Endothelial cell of umbilical vein (primary cell): ENCODE data around the gene NUDT6. TPM values are rescaled to one million over a fixed set of nuclear protein-coding genes. Genes with fewer than 3 reads are reported as not detected.
A peak's percentile ranks its signal among the peaks of the same experiment; 100 is the strongest.

Experiments
- BruUV-seq: library from RNA; stranded (reverse); fragments of 400-500 nt; replicated peaks from 2 replicates; lab custom pipeline; 2021; lab: Mats Ljungman, UMichigan
- CTCF ChIA-PET: fragments of 300-600, 350-600 bp; sonication (Branson Sonifier 250); formaldehyde crosslinking; loops from one replicate; lab custom pipeline; 2021; ENCODE audit warnings: antibody characterized with exemption, inconsistent platforms; lab: Charles Lee
- POLR2A ChIA-PET: fragments of 300-600, 350-600 bp; sonication (Branson Sonifier 250); formaldehyde crosslinking; loops from one replicate; lab custom pipeline; 2021; ENCODE audit warnings: antibody characterized with exemption, inconsistent platforms; lab: Charles Lee
- DNase-seq: peaks from one replicate; pipeline ENCODE4 v3.0.0-alpha.2; 2011; ENCODE audit warnings: low read depth, low spot score
- FAIRE-seq: peaks from 2 replicates; lab custom pipeline; 2011; peaks lifted over from hg19 to GRCh38; lab: Jason Lieb, UNC
- H2AFZ ChIP-seq: 2 replicates; pipeline ENCODE4 v1.6.0; 2012; ENCODE audit warnings: low read depth, low read length, control low read depth, inconsistent platforms
- H3K27ac ChIP-seq: 2 replicates; pipeline ENCODE4 v1.5.1; 2011; ENCODE audit warnings: low read depth, mild to moderate bottlenecking, control low read depth, low read length, moderate library complexity; ENCODE audit not compliant: insufficient read depth
- H3K27me3 ChIP-seq, 2 experiments: 2 replicates each; pipeline versions ENCODE4 v1.6.0 to v1.6.1; 2011; ENCODE audit warnings: low read length in 2 of 2, mixed read lengths in 1 of 2; ENCODE audit not compliant: control insufficient read depth in 2 of 2, insufficient read depth in 2 of 2
- H3K36me3 ChIP-seq, 2 experiments: 2 replicates in 1 of 2; 3 replicates in 1 of 2; pipeline ENCODE4 v1.5.1; 2011; ENCODE audit warnings: low read length in 2 of 2, mild to moderate bottlenecking in 1 of 2, moderate library complexity in 1 of 2; ENCODE audit not compliant: control insufficient read depth in 2 of 2, insufficient read depth in 2 of 2; ENCODE audit errors: extremely low read depth in 1 of 2
- H3K4me1 ChIP-seq: 3 replicates; pipeline ENCODE4 v1.5.1; 2011; ENCODE audit warnings: mild to moderate bottlenecking, low read length; ENCODE audit not compliant: control insufficient read depth, insufficient read depth; ENCODE audit errors: extremely low read depth
- H3K4me2 ChIP-seq: 2 replicates; pipeline ENCODE4 v1.6.1; 2011; ENCODE audit warnings: low read length, control low read depth, mixed read lengths; ENCODE audit not compliant: insufficient read depth
- H3K4me3 ChIP-seq, 3 experiments: fragments of 200-600 bp in 1 of 3; sonication (generic), shearing (Covaris generic) in 1 of 3; replicated peaks in 1 of 3; 2 replicates each; pipeline ENCODE4 v1.5.1; 2011 to 2016; ENCODE audit warnings: control low read depth in 3 of 3, low read length in 3 of 3, mild to moderate bottlenecking in 2 of 3, inconsistent platforms in 1 of 3, low read depth in 1 of 3, moderate library complexity in 1 of 3; ENCODE audit not compliant: insufficient read depth in 1 of 3
- H3K79me2 ChIP-seq: 2 replicates; pipeline ENCODE4 v1.6.0; 2012; ENCODE audit warnings: low read length, inconsistent platforms; ENCODE audit not compliant: control insufficient read depth, insufficient read depth
- H3K9ac ChIP-seq: replicated peaks from 2 replicates; pipeline ENCODE3; 2011; ENCODE audit warnings: low read length, control low read depth; ENCODE audit not compliant: insufficient read depth; ENCODE audit errors: extremely low read depth
- H3K9me1 ChIP-seq: replicated peaks from 3 replicates; pipeline ENCODE4 v1.6.0; 2011; ENCODE audit warnings: mild to moderate bottlenecking, low read length; ENCODE audit not compliant: control insufficient read depth, insufficient read depth; ENCODE audit errors: extremely low read depth
- H3K9me3 ChIP-seq: replicated peaks from 2 replicates; pipeline ENCODE4 v1.5.1; 2012; ENCODE audit warnings: low read length, inconsistent platforms; ENCODE audit not compliant: control insufficient read depth, insufficient read depth
- H4K20me1 ChIP-seq: replicated peaks from 2 replicates; pipeline ENCODE3; 2011; ENCODE audit warnings: mild to moderate bottlenecking, low read length; ENCODE audit not compliant: control insufficient read depth, insufficient read depth; ENCODE audit errors: extremely low read depth
- CTCF ChIP-seq, 2 donors: IDR thresholded peaks; 1 replicate in 1 of 2; 2 replicates in 1 of 2; pipeline ENCODE4 v1.5.1; 2011; ENCODE audit warnings: low read length in 2 of 2, mild to moderate bottlenecking in 2 of 2, moderate library complexity in 2 of 2, control low read depth in 1 of 2, inconsistent platforms in 1 of 2, low read depth in 1 of 2; ENCODE audit not compliant: insufficient read depth in 1 of 2; ENCODE audit errors: extremely low read depth in 1 of 2
- EZH2 ChIP-seq: IDR thresholded peaks from 2 replicates; pipeline ENCODE4 v1.6.1; 2012; ENCODE audit warnings: borderline replicate concordance, low read depth, mild to moderate bottlenecking, moderate library complexity, low read length, inconsistent platforms; ENCODE audit not compliant: severe bottlenecking
- FOS ChIP-seq: IDR thresholded peaks from 2 replicates; pipeline ENCODE4 v1.6.1; 2011; ENCODE audit warnings: mild to moderate bottlenecking, low read length, moderate library complexity, borderline replicate concordance; ENCODE audit not compliant: insufficient read depth
- GATA2 ChIP-seq: IDR thresholded peaks from 2 replicates; pipeline ENCODE4 v1.7.0; 2011; ENCODE audit warnings: low read depth, mild to moderate bottlenecking, moderate library complexity, mixed read lengths, low read length; ENCODE audit not compliant: insufficient read length, insufficient read depth
- JUN ChIP-seq: IDR thresholded peaks from 2 replicates; pipeline ENCODE4 v1.6.1; 2011; ENCODE audit warnings: borderline replicate concordance, low read depth; ENCODE audit not compliant: insufficient read length, insufficient read depth
- MYC ChIP-seq: IDR thresholded peaks from one replicate; pipeline ENCODE4 v1.6.1; 2011; ENCODE audit warnings: mild to moderate bottlenecking, low read depth, low read length
- POLR2A ChIP-seq: IDR thresholded peaks from 2 replicates; pipeline ENCODE4 v1.6.1; 2012; ENCODE audit warnings: low read depth, mild to moderate bottlenecking, control low read depth, low read length
- POLR2AphosphoS5 ChIP-seq: IDR thresholded peaks from 2 replicates; pipeline ENCODE4 v1.6.1; 2012; ENCODE audit warnings: low read depth, mild to moderate bottlenecking, control low read depth, low read length, moderate library complexity; ENCODE audit not compliant: insufficient read depth
- dilution Hi-C: fragments of 300-500 bp; cut with MboI; formaldehyde crosslinking; loops from one replicate; pipeline ENCODE4 v1.15.0; 2019; ENCODE audit warnings: low sequenced_read_pairs; ENCODE audit not compliant: extremely low pct_ligation_motif_present
- intact Hi-C: fragments of 100-400 bp; cut with micrococcal nuclease; formaldehyde crosslinking; loops from one replicate; pipeline ENCODE4 v1.10.0; 2022
- polyA plus RNA-seq, 4 experiments: library from polyadenylated mRNA; depleted of rRNA in 3 of 4; stranded (reverse) in 3 of 4; unstranded in 1 of 4; fragments of >200 nt; gene quantifications; 2 replicates each; pipeline versions ENCODE4 v1.2.1 to v1.2.3, GENCODE V29; 2011 to 2012; ENCODE audit warnings: missing spikeins in 1 of 4
- total RNA-seq: library from RNA; stranded (reverse); gene quantifications from 2 replicates; pipeline ENCODE4 v1.2.3, GENCODE V29; 2021
- TF ChIP-seq, protein P1 (sequence below): IDR thresholded peaks from 2 replicates; pipeline ENCODE4 v1.6.1; 2011; ENCODE audit not compliant: insufficient read depth, insufficient read length

NUDT6 gene
- total and polyA plus RNA-seq, 2 donors (not counting 3 experiments of a cell fraction or from before 2014, with no cell fraction given) = 5.1 to 5.4 TPM

DNA sequence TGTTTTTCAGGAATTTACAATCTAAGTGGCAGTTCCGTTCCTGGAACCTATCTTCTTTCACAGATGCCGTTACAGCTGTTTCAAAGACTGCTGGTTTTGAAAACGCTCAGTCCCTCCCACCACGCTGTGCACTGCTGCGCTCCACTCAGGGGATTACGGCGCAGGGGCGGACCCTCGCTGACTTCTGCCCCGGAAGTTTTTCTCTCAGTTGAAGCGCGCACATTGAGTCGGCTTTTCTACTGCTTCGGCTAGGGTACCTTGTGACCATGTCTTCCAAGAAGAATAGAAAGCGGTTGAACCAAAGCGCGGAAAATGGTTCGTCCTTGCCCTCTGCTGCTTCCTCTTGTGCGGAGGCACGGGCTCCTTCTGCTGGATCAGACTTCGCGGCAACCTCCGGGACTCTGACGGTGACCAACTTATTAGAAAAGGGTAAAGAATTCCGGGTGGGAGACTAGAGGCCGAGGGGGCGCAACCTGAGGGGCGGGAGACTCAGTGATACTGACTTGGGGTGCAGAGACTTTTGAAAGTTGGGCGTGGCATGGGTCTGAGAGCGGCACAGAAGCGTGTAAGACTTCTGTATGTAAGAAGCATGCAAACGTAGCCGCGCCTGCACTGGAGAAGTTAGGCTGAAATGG, 597 bp upstream of the NUDT6 start:
- intact Hi-C loops (loop anchor here (2.0 to 5.0 kb wide), 4 partner anchors 164 to 971 kb away; partner anchors contain the start of genes BBS12 and TRPC3), dilution Hi-C loops (loop anchor here (25.0 kb wide), 1 partner anchor 161 kb away; no protein-coding TSS in a partner anchor)
- peak; percentile 85 for FAIRE-seq
- peak overlapping the region; percentile 95 for H3K4me2 ChIP-seq
- TF ChIP-seq, protein P1, sequence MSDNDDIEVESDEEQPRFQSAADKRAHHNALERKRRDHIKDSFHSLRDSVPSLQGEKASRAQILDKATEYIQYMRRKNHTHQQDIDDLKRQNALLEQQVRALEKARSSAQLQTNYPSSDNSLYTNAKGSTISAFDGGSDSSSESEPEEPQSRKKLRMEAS = peak; percentile 43
- peak; percentile 41 for TF ChIP-seq POLR2A
- no peak for TF ChIP-seq POLR2AphosphoS5
- no peaks in the 10 kb centered on the region for H3K9me1 ChIP-seq
- ChIA-PET CTCF (interaction anchor here (1.0 to 5.0 kb wide), 10 partner anchors 8 to 321 kb away, joined by 3 to 48 read pairs (median 5); partner anchors contain the start of gene BBS12), POLR2A (interaction anchor here (0.6 to 1.3 kb wide), 3 partner anchors 65 to 165 kb away, joined by 3 read pairs; no protein-coding TSS in a partner anchor)
- H3K36me3 ChIP-seq = no peaks in the 10 kb centered on the region
- peaks cover 27% of the 10 kb centered on the region for H3K79me2 ChIP-seq
- H3K27ac ChIP-seq = peak overlapping the region; percentile 26
- H3K9ac ChIP-seq = peak overlapping the region; percentile 75
- no peaks in the 10 kb centered on the region for H3K9me3 ChIP-seq
- H3K4me1 ChIP-seq = peaks cover 18% of the 10 kb centered on the region
- TSS peak; percentile 45 for BruUV-seq
- H2AFZ ChIP-seq = peak overlapping the region; percentile 88
- no peaks in the 10 kb centered on the region for H3K27me3 ChIP-seq
- peak; percentile 92 for DNase-seq
- no peaks in the 10 kb centered on the region for H4K20me1 ChIP-seq
- peak overlapping the region; percentile 75 to 90 (median 81) for H3K4me3 ChIP-seq

GRCh38 chr4:122921300-122921699, 1.1 kb downstream of the NUDT6 start:
- no peaks in the 10 kb centered on the region for H3K9me1 ChIP-seq
- peaks cover 22% of the 10 kb centered on the region for H3K4me1 ChIP-seq
- BruUV-seq = TSS peak; percentile 9
- DNase-seq (no peak), FAIRE-seq (no peak)
- dilution Hi-C loops (loop anchor here (25.0 kb wide), 1 partner anchor 159 kb away; no protein-coding TSS in a partner anchor), intact Hi-C loops (loop anchor here (5.0 kb wide), 1 partner anchor 969 kb away; the partner anchor contains the start of gene TRPC3)
- peak overlapping the region; percentile 51 for H3K4me2 ChIP-seq
- peak overlapping the region; percentile 75 for H3K9ac ChIP-seq
- no peaks in the 10 kb centered on the region for H4K20me1 ChIP-seq
- TF ChIP-seq GATA2 (no peak), FOS (no peak), EZH2 (no peak), POLR2AphosphoS5 (no peak), MYC (no peak), JUN (no peak), CTCF (IDR thresholded peaks at IDR 0.05; ENCODE audit: extremely low read depth in 1 of 2, insufficient read depth in 1 of 2, low read depth in 1 of 2, low read length in 2 of 2) (no peak), POLR2A (no peak)
- TF ChIP-seq, protein P1 = no peak
- H3K27ac ChIP-seq = no peak overlapping the region
- no peaks in the 10 kb centered on the region for H3K27me3 ChIP-seq
- peak overlapping the region; percentile 75 to 90 (median 81) for H3K4me3 ChIP-seq
- ChIA-PET POLR2A (interaction anchor here (1.3 kb wide), 1 partner anchor 94 kb away, joined by 3 read pairs; no protein-coding TSS in a partner anchor), CTCF (interaction anchor here (1.6 to 5.0 kb wide), 5 partner anchors 10 to 319 kb away, joined by 3 to 48 read pairs (median 6); partner anchors contain the start of gene BBS12)
- H3K36me3 ChIP-seq = no peaks in the 10 kb centered on the region
- no peaks in the 10 kb centered on the region for H3K9me3 ChIP-seq
- H2AFZ ChIP-seq = no peak overlapping the region
- peaks cover 23% of the 10 kb centered on the region for H3K79me2 ChIP-seq
